ENCODE data around the gene RYR2.

GRCh38 chr1:237012361-237012760 lies 29.6 kb upstream of the RYR2 start:
- TF ChIP-seq POLR2AphosphoS5 (IDR thresholded peaks at IDR 0.05): no peak
- TF ChIP-seq CTCF (IDR thresholded peaks at IDR 0.05): no peak
- TF ChIP-seq POLR2A (IDR thresholded peaks at IDR 0.05): no peak
